ENCODE measurements around the gene KCNMA1. TPM values are rescaled to one million over a fixed set of nuclear protein-coding genes. Genes with fewer than 3 reads are reported as not detected.

Gene KCNMA1
- total RNA-seq, 3 donors from 2014 or later (not counting 1 experiment from before 2014, with no cell fraction given) = 0.40 to 1.8 (median 0.63) TPM

DNA sequence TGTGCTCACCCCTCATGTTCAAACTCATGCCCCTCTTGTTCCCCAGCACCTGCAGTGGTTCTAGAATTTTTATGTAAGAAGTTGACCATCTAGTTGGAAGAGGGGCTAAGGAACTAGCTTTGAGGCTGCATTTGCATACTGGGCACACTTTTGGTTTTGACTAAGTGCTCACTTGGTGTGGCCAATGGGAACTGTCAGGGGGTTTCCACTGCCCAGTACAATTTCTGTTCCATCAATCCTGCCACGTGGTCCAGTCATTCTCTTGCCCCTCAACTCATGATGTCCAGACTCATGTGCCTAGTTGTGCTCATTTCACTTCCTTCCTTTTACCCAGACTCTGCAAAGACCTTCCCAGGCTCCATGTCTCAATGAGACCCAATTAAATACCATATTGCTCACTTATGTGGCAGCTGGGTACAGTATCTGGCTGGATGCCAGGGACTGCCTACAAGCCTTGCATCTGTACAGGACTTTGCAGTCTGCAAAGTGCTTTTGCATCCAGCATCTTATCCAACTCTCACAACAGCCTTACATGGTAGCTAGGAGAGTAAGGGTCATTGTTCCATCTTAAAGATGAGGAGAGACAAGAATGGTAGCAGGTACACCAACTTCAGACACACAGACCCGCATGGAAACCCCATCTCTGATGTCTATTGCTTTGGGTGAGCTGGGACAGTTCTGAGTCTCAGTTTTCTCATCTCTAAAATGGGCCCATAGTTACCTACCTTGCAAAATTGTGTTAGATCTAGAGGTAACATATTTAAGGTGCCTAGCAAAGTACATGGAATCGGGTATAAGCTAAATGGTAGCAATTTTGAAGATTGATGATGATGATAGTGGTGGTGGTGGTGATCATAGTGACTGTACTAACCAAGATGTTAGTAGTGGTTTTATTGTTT is 30.1 kb upstream of the KCNMA1 start:
- Histone ChIP-seq H3K27me3 (ENCODE audit: control insufficient read depth, insufficient read depth, low read length) (no peaks in the 10 kb centered on the region), H3K9me3 (ENCODE audit: control insufficient read depth, insufficient read depth, low read length) (no peaks in the 10 kb centered on the region), H3K27ac (ENCODE audit: low read length) (no peak overlapping the region), H3K4me1 (ENCODE audit: control insufficient read depth, insufficient read depth, low read length) (no peaks in the 10 kb centered on the region), H3K36me3 (ENCODE audit: control insufficient read depth, insufficient read depth, low read length) (no peaks in the 10 kb centered on the region), H3K4me3 (ENCODE audit: low read length) (no peak overlapping the region)
- ATAC-seq = no peak
- Mint-ChIP-seq H3K27me3 (ENCODE audit: low read depth in 2 of 2) (peaks cover 17 to 50% of the 10 kb centered on the region in 2 donors), H3K36me3 (no peaks in the 10 kb centered on the region), H3K9me3 (no peaks in the 10 kb centered on the region), H3K27ac (no peak overlapping the region), H3K4me1 (no peaks in the 10 kb centered on the region), H3K4me3 (no peak overlapping the region)
- intact Hi-C loops (cut with micrococcal nuclease) = no loop called here
- 85% methylated on average over 3 of the region's 3 CpGs for WGBS (ENCODE audit: insufficient coverage)
- TF ChIP-seq, protein P1, sequence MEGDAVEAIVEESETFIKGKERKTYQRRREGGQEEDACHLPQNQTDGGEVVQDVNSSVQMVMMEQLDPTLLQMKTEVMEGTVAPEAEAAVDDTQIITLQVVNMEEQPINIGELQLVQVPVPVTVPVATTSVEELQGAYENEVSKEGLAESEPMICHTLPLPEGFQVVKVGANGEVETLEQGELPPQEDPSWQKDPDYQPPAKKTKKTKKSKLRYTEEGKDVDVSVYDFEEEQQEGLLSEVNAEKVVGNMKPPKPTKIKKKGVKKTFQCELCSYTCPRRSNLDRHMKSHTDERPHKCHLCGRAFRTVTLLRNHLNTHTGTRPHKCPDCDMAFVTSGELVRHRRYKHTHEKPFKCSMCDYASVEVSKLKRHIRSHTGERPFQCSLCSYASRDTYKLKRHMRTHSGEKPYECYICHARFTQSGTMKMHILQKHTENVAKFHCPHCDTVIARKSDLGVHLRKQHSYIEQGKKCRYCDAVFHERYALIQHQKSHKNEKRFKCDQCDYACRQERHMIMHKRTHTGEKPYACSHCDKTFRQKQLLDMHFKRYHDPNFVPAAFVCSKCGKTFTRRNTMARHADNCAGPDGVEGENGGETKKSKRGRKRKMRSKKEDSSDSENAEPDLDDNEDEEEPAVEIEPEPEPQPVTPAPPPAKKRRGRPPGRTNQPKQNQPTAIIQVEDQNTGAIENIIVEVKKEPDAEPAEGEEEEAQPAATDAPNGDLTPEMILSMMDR (IDR thresholded peaks at IDR 0.05) = no peak
- no peak for DNase-seq

DNA sequence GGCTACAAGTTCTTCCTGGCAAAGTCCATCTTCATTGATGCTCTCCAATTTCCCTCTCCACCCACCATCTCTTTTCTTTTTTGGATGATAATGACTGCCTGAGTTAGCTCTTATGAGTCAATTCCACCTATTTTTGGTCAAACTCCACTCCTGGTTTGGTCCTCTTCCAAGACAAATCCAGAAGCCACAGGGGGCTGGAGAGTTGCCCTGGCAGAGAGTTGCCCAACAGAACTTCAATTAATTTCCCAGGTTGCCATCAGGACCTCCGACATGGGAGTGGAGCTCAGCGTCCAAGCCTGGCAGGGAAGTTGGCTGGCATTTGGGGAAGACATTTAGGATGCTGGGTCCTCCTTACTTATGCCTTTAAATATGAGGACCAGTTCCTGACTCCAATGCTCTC is 29.2 kb upstream of the KCNMA1 start:
- 95% methylated on average over 2 of the region's 2 CpGs for WGBS (ENCODE audit: insufficient coverage)
- Histone ChIP-seq H3K4me1 (ENCODE audit: control insufficient read depth, insufficient read depth, low read length) (no peaks in the 10 kb centered on the region), H3K9me3 (ENCODE audit: control insufficient read depth, insufficient read depth, low read length) (no peaks in the 10 kb centered on the region), H3K36me3 (ENCODE audit: control insufficient read depth, insufficient read depth, low read length) (no peaks in the 10 kb centered on the region), H3K27me3 (ENCODE audit: control insufficient read depth, insufficient read depth, low read length) (no peaks in the 10 kb centered on the region), H3K27ac (ENCODE audit: low read length) (no peak overlapping the region), H3K4me3 (ENCODE audit: low read length) (no peak overlapping the region)
- ATAC-seq (no peak), DNase-seq (no peak)
- Mint-ChIP-seq H3K4me3 (no peak overlapping the region), H3K27me3 (ENCODE audit: low read depth in 2 of 2) (peaks cover 17 to 57% of the 10 kb centered on the region in 2 donors), H3K9me3 (no peaks in the 10 kb centered on the region), H3K4me1 (no peaks in the 10 kb centered on the region), H3K36me3 (no peaks in the 10 kb centered on the region), H3K27ac (no peak overlapping the region)
- TF ChIP-seq, protein P1 (IDR thresholded peaks at IDR 0.05) = no peak
- intact Hi-C loops (cut with micrococcal nuclease) = no loop called here

DNA sequence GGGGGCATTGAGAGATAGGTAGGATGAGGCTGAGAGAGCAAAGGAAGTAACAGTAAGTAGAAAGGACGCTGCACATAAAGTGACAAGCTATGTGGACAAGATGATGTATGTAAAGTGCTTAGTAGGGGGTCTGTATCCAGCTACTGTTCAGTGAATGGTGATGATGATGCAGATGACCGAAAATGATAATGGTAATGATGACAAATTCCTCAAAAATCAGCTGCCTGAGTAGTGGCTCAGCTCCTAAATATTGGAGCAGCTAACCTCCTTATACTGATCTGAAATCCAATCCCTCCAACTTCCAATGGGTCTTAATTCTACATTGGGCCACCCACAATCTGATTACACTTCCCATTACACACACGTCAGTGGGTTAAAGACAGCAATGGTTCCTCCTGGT is 27.1 kb upstream of the KCNMA1 start:
- 59% methylated on average over 3 of the region's 3 CpGs for WGBS (ENCODE audit: insufficient coverage)
- Histone ChIP-seq H3K27ac (ENCODE audit: low read length) (no peak overlapping the region), H3K36me3 (ENCODE audit: control insufficient read depth, insufficient read depth, low read length) (no peaks in the 10 kb centered on the region), H3K27me3 (ENCODE audit: control insufficient read depth, insufficient read depth, low read length) (no peaks in the 10 kb centered on the region), H3K9me3 (ENCODE audit: control insufficient read depth, insufficient read depth, low read length) (no peaks in the 10 kb centered on the region), H3K4me3 (ENCODE audit: low read length) (no peak overlapping the region), H3K4me1 (ENCODE audit: control insufficient read depth, insufficient read depth, low read length) (no peaks in the 10 kb centered on the region)
- DNase-seq (no peak), ATAC-seq (no peak)
- TF ChIP-seq, protein P1 (IDR thresholded peaks at IDR 0.05) = no peak
- no peaks in the 10 kb centered on the region for H3K36me3 Mint-ChIP-seq
- H3K4me3 Mint-ChIP-seq = no peak overlapping the region
- H3K4me1 Mint-ChIP-seq = no peaks in the 10 kb centered on the region
- no peak overlapping the region for H3K27ac Mint-ChIP-seq
- H3K27me3 Mint-ChIP-seq (ENCODE audit: low read depth in 2 of 2) = peaks cover 13 to 57% of the 10 kb centered on the region in 2 donors
- intact Hi-C loops (cut with micrococcal nuclease) = no loop called here
- no peaks in the 10 kb centered on the region for H3K9me3 Mint-ChIP-seq
